Lung (tissue), 12 donors: Measurements from ENCODE around the gene NTN3. TPM values are rescaled to one million over a fixed set of nuclear protein-coding genes. Genes with fewer than 3 reads are reported as not detected.

ENCODE experiments used
- ATAC-seq: fragments of 200-7000 bp; cut with Tn5 transposase; one replicate; pipeline ENCODE4 v1.9.1; 2020; ENCODE audit warnings: moderate number of reproducible peaks; ENCODE audit not compliant: insufficient read depth, low FRiP score
- DNase-seq, 3 donors: peaks; one replicate each; pipeline ENCODE4 v3.0.0-alpha.2; 2013 to 2017
- H3K27ac ChIP-seq, 2 donors: one replicate each; pipeline ENCODE4 v1.5.1; 2013; ENCODE audit warnings: mild to moderate bottlenecking in 2 of 2, moderate library complexity in 2 of 2, control low read depth in 1 of 2, inconsistent platforms in 1 of 2, low read depth in 1 of 2, low read length in 1 of 2
- H3K27me3 ChIP-seq, 3 donors: one replicate each; pipeline ENCODE4 v1.5.1; 2013; ENCODE audit warnings: low read length in 2 of 3; ENCODE audit not compliant: control insufficient read depth in 3 of 3, insufficient read depth in 3 of 3
- H3K36me3 ChIP-seq, 4 donors: one replicate each; pipeline ENCODE4 v1.5.1; 2013; ENCODE audit warnings: low read length in 4 of 4, mild to moderate bottlenecking in 1 of 4, moderate library complexity in 1 of 4; ENCODE audit not compliant: control insufficient read depth in 4 of 4, insufficient read depth in 4 of 4
- H3K4me1 ChIP-seq, 5 donors: one replicate each; pipeline ENCODE4 v1.5.1; 2013; ENCODE audit warnings: low read length in 5 of 5, mild to moderate bottlenecking in 2 of 5, moderate library complexity in 1 of 5; ENCODE audit not compliant: control insufficient read depth in 5 of 5, insufficient read depth in 5 of 5
- H3K4me3 ChIP-seq: one replicate; pipeline ENCODE4 v1.5.1; 2013; ENCODE audit warnings: mild to moderate bottlenecking, control low read depth, moderate library complexity
- H3K9ac ChIP-seq, 2 donors: one replicate each; pipeline ENCODE4 v1.5.1; 2013; ENCODE audit warnings: low read length in 2 of 2, control low read depth in 1 of 2; ENCODE audit not compliant: insufficient read depth in 1 of 2
- H3K9me3 ChIP-seq, 4 donors: one replicate each; pipeline ENCODE4 v1.5.1; 2013; ENCODE audit warnings: low read length in 3 of 4, mild to moderate bottlenecking in 1 of 4, moderate library complexity in 1 of 4; ENCODE audit not compliant: control insufficient read depth in 4 of 4, insufficient read depth in 3 of 4
- WGBS, 2 donors: extraction: QIAGEN DNeasy Blood & Tissue Kit; methylation state at CpG; one replicate each; pipeline ENCODE4 v1.1.7; 2013; 5-methylcytosine and 5-hydroxymethylcytosine counted together
- polyA plus RNA-seq, 2 donors: library from polyadenylated mRNA; stranded (reverse); fragments of 200-250 nt; gene quantifications; one replicate each; pipeline ENCODE4 v1.2.1, GENCODE V29; 2013
- total RNA-seq, 2 donors: library from RNA; depleted of rRNA in 1 of 2; stranded (reverse); fragments of >200 nt in 1 of 2; gene quantifications; one replicate each; pipeline ENCODE4 v1.2.1, GENCODE V29; 2014 to 2021
- TF ChIP-seq, protein P1 (sequence below): IDR thresholded peaks from 2 replicates; pipeline ENCODE4 v1.5.1; 2012; ENCODE audit warnings: mild to moderate bottlenecking; ENCODE audit errors: control extremely low read depth, extremely low read depth
- donor health status: control.
- donor health status: control.
- donor health status: Bipolar disorder and iron deficiency.
- donor health status: healthy.
- donor health status: DM: yes; HTN: yes; CAD: no.

Gene NTN3
- total and polyA plus RNA-seq, 4 donors: 0.06 to 2.4 TPM; not detected in 2

DNA sequence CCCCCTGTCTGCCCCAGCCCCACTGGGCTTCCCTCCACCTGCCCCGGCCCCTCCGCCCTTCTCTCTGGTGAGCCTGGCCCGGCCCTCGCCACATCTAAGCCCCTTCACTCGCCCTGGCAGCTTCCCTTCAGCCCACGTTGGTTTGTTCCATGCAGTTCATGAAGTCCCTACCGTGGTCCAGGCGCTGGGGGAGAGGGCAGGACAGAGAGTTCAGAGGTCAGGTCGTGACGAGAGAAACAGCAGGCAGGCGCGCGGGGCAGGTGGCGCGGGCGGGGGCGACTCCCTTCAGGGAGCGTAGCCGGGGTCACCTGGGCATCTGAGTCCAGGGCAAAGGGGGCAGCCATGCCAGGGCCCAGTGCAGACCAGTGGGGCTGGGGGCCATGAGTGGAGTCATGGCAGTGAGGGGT is 20.1 kb upstream of the NTN3 start:
- Histone ChIP-seq H3K9ac (no peak overlapping the region), H3K27ac (no peak overlapping the region), H3K27me3 (no peaks in the 10 kb centered on the region), H3K4me3 (no peak overlapping the region), H3K4me1 (no peaks in the 10 kb centered on the region), H3K36me3 (peaks cover 0 to 53% (median 27%) of the 10 kb centered on the region in 4 donors), H3K9me3 (peaks cover 0 to 2% (median 0%) of the 10 kb centered on the region in 4 donors)
- TF ChIP-seq, protein P1, sequence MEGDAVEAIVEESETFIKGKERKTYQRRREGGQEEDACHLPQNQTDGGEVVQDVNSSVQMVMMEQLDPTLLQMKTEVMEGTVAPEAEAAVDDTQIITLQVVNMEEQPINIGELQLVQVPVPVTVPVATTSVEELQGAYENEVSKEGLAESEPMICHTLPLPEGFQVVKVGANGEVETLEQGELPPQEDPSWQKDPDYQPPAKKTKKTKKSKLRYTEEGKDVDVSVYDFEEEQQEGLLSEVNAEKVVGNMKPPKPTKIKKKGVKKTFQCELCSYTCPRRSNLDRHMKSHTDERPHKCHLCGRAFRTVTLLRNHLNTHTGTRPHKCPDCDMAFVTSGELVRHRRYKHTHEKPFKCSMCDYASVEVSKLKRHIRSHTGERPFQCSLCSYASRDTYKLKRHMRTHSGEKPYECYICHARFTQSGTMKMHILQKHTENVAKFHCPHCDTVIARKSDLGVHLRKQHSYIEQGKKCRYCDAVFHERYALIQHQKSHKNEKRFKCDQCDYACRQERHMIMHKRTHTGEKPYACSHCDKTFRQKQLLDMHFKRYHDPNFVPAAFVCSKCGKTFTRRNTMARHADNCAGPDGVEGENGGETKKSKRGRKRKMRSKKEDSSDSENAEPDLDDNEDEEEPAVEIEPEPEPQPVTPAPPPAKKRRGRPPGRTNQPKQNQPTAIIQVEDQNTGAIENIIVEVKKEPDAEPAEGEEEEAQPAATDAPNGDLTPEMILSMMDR: no peak
- WGBS, 2 donors: 95 to 96% methylated on average over 19 of the region's 19 CpGs
- DNase-seq (no peak), ATAC-seq (no peak)

DNA sequence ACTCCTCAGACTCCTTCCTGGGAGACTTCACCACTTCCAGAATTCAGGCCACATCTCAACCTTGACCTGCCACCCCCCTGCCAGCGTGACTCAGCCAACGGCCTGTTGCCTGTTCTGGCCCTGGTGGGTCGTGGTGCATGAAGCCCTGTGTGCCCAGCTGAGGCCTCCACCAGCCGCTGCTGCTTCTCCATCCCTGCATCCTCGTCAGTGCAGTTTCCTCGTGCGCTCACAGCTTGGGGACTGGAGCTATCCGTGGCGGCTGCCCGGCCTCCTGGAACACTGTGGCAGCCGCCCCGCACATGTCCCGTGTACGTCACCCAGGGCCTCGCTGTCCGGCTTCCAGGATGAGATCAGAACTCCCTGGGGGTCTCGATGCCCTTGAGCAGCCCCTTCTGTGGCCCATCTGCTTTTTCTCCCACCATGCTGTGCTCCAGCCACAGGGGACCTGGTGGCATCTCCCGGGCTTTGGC is 19.2 kb upstream of the NTN3 start:
- H3K27me3 ChIP-seq: no peaks in the 10 kb centered on the region
- ATAC-seq: no peak
- H3K4me1 ChIP-seq: no peaks in the 10 kb centered on the region
- no peak for DNase-seq
- H3K9me3 ChIP-seq: peaks cover 0 to 2% (median 0%) of the 10 kb centered on the region in 4 donors
- TF ChIP-seq, protein P1: no peak
- no peak overlapping the region for H3K9ac ChIP-seq
- H3K4me3 ChIP-seq: no peak overlapping the region
- 97 to 98% methylated on average over 18 of the region's 18 CpGs for WGBS, 2 donors
- H3K36me3 ChIP-seq: peaks cover 0 to 52% (median 20%) of the 10 kb centered on the region in 4 donors
- H3K27ac ChIP-seq: no peak overlapping the region

DNA sequence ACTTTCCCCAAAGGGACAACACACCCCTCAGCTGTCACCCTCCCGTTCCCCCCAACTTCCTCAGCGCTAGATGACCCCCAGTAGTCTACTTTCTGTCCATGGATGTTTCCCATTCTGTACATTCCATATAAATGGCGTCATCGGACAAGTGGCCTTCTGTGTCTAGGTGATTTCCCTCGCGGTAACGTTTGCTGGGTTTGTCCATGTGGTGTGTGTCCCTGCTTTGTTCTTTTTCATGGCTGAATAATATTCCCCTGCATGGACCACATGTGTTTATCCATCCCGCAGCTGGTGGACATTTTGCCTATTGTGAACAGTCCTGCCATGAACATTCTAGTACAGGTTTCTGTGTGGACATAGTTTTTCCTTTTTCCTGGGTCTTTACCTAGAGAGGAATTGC is 18.4 kb upstream of the NTN3 start:
- DNase-seq (no peak), ATAC-seq (no peak)
- TF ChIP-seq, protein P1: no peak
- no peak overlapping the region for H3K9ac ChIP-seq
- H3K27ac ChIP-seq: no peak overlapping the region
- H3K4me3 ChIP-seq: no peak overlapping the region
- no peaks in the 10 kb centered on the region for H3K27me3 ChIP-seq
- H3K36me3 ChIP-seq: peaks cover 0 to 57% (median 19%) of the 10 kb centered on the region in 4 donors
- no peaks in the 10 kb centered on the region for H3K4me1 ChIP-seq
- peaks cover 0 to 2% (median 0%) of the 10 kb centered on the region in 4 donors for H3K9me3 ChIP-seq
- WGBS, 2 donors: 96% methylated on average over 8 of the region's 8 CpGs
